HG03139 (cell line): ENCODE data around the gene ITGA8.

Experiments
- ATAC-seq: cut with Tn5 transposase; IDR thresholded peaks from one replicate; pipeline ENCODE4 v1.9.1; 2021; ENCODE audit not compliant: unreplicated experiment

ITGA8 gene

GRCh38 chr10:15737656-15738055 is 17.9 kb upstream of the ITGA8 start:
- ATAC-seq, result no peak

- ATAC-seq, result no peak
Observed at GRCh38 chr10:15735763-15736162, 16.0 kb upstream of the ITGA8 start.

- ATAC-seq, result no peak
Observed at GRCh38 chr10:15730341-15730740, 10.6 kb upstream of the ITGA8 start.

GRCh38 chr10:15729890-15730289 is 10.2 kb upstream of the ITGA8 start:
- ATAC-seq, result no peak

- no peak for ATAC-seq
Observed at GRCh38 chr10:15726042-15726441, 6.3 kb upstream of the ITGA8 start.

- ATAC-seq, result no peak
Observed at GRCh38 chr10:15725603-15726002, 5.9 kb upstream of the ITGA8 start.

GRCh38 chr10:15724683-15725082 is 5.0 kb upstream of the ITGA8 start:
- ATAC-seq, result no peak

GRCh38 chr10:15723803-15724202 is 4.1 kb upstream of the ITGA8 start:
- ATAC-seq, result no peak

GRCh38 chr10:15720635-15721287 is 1.0 kb upstream of the ITGA8 start:
- ATAC-seq, result no peak

GRCh38 chr10:15719049-15719898 is 448 bp downstream of the ITGA8 start:
- no peak for ATAC-seq

- ATAC-seq, result no peak
Observed at GRCh38 chr10:15718694-15719048, 1.1 kb downstream of the ITGA8 start.

- no peak for ATAC-seq
Observed at GRCh38 chr10:15715619-15716227, 4.0 kb downstream of the ITGA8 start.

- ATAC-seq, result no peak
Observed at GRCh38 chr10:15714847-15715246, 4.9 kb downstream of the ITGA8 start.

- no peak for ATAC-seq
Observed at GRCh38 chr10:15712883-15713282, 6.8 kb downstream of the ITGA8 start.

- ATAC-seq, result no peak
Observed at GRCh38 chr10:15710455-15710854, 9.3 kb downstream of the ITGA8 start.

GRCh38 chr10:15705298-15705697 is 14.4 kb downstream of the ITGA8 start:
- ATAC-seq, result no peak

- no peak for ATAC-seq
Observed at GRCh38 chr10:15704581-15704968, 15.1 kb downstream of the ITGA8 start.

- no peak for ATAC-seq
Observed at GRCh38 chr10:15703944-15704580, 15.7 kb downstream of the ITGA8 start.

GRCh38 chr10:15703151-15703880 is 16.4 kb downstream of the ITGA8 start:
- no peak for ATAC-seq

GRCh38 chr10:15700078-15700674 is 19.5 kb downstream of the ITGA8 start:
- no peak for ATAC-seq

GRCh38 chr10:15695852-15696251 is 23.9 kb downstream of the ITGA8 start:
- ATAC-seq, result no peak
